ENCODE data around the gene DSP. TPM values are rescaled to one million over a fixed set of nuclear protein-coding genes. Genes with fewer than 3 reads are reported as not detected.

The DSP gene
- total and polyA plus RNA-seq, 2 experiments from 2014 or later: 16.8 to 43.7 TPM

DNA sequence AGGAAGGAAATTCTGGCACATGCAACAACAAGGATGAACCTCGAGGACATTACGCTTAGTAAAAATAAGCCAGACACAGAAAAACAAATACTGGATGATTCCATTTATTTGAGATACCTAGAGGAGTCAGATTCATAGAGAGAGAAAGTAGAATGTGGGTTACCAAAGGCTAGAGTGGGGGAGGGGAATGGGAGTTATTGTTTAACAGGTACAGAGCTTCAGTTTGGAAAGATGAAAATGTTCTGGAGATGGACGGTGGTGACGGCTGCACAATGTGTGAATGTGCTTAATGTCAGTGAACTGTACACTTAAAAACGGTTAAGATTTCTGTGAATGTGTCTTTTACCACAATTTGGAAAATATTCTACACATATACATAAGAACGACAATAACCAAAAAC, 33.9 kb upstream of the DSP start:
- H3K27me3 Mint-ChIP-seq (ENCODE audit: insufficient read depth, low read depth, poor library complexity): peaks cover 4% of the 10 kb centered on the region
- no peaks in the 10 kb centered on the region for H3K27me3 ChIP-seq (ENCODE audit: insufficient read depth)

More for the DNA sequence above, 33.9 kb upstream of the DSP start:
- Histone ChIP-seq H3K4me1 (ENCODE audit: insufficient read depth) (peaks cover 5% of the 10 kb centered on the region; the same call in 1 of the 2 replicates), H4K20me1 (replicated peaks; ENCODE audit: insufficient read depth) (no peaks in the 10 kb centered on the region), H3K36me3 (ENCODE audit: insufficient read depth) (no peaks in the 10 kb centered on the region), H3K79me2 (replicated peaks; ENCODE audit: insufficient read depth) (no peaks in the 10 kb centered on the region), H3K27ac (ENCODE audit: low read depth) (no peak overlapping the region), H3F3A (replicated peaks; ENCODE audit: low read depth) (no peaks in the 10 kb centered on the region), H2AFZ (no peak overlapping the region), H3K4me3 (no peak overlapping the region), H3K9me2 (ENCODE audit: insufficient read depth) (0 out of 2 replicates have a peak, but pooled peaks cover 2% of the 10 kb centered on the region), H3K4me2 (no peak overlapping the region)
- Mint-ChIP-seq H3K4me1 (peaks cover 18% of the 10 kb centered on the region), H3K9me3 (no peaks in the 10 kb centered on the region), H3K27ac (no peak overlapping the region), H3K36me3 (ENCODE audit: low read depth) (no peaks in the 10 kb centered on the region), H3K4me3 (no peak overlapping the region)
- DNase-seq (ENCODE audit: low spot score) (no peak), ATAC-seq (no peak)
- TF ChIP-seq, protein P1, sequence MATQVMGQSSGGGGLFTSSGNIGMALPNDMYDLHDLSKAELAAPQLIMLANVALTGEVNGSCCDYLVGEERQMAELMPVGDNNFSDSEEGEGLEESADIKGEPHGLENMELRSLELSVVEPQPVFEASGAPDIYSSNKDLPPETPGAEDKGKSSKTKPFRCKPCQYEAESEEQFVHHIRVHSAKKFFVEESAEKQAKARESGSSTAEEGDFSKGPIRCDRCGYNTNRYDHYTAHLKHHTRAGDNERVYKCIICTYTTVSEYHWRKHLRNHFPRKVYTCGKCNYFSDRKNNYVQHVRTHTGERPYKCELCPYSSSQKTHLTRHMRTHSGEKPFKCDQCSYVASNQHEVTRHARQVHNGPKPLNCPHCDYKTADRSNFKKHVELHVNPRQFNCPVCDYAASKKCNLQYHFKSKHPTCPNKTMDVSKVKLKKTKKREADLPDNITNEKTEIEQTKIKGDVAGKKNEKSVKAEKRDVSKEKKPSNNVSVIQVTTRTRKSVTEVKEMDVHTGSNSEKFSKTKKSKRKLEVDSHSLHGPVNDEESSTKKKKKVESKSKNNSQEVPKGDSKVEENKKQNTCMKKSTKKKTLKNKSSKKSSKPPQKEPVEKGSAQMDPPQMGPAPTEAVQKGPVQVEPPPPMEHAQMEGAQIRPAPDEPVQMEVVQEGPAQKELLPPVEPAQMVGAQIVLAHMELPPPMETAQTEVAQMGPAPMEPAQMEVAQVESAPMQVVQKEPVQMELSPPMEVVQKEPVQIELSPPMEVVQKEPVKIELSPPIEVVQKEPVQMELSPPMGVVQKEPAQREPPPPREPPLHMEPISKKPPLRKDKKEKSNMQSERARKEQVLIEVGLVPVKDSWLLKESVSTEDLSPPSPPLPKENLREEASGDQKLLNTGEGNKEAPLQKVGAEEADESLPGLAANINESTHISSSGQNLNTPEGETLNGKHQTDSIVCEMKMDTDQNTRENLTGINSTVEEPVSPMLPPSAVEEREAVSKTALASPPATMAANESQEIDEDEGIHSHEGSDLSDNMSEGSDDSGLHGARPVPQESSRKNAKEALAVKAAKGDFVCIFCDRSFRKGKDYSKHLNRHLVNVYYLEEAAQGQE (IDR thresholded peaks at IDR 0.05; ENCODE audit: unreplicated experiment): no peak
- TF ChIP-seq STAT1 (IDR thresholded peaks at IDR 0.05; ENCODE audit: unreplicated experiment) (no peak), JUNB (IDR thresholded peaks at IDR 0.05; ENCODE audit: unreplicated experiment) (no peak), NANOG (IDR thresholded peaks at IDR 0.05; ENCODE audit: borderline replicate concordance) (no peak), EZH2phosphoT487 (IDR thresholded peaks at IDR 0.05; ENCODE audit: unreplicated experiment) (no peak), EZH2 (IDR thresholded peaks at IDR 0.05; ENCODE audit: low read depth, unreplicated experiment) (no peak), ZNF114 (CRISPR knock-in tag; IDR thresholded peaks at IDR 0.05) (no peak), CREB1 (CRISPR knock-in tag; IDR thresholded peaks at IDR 0.05; ENCODE audit: low read depth) (no peak)
- TF ChIP-seq, protein P2, sequence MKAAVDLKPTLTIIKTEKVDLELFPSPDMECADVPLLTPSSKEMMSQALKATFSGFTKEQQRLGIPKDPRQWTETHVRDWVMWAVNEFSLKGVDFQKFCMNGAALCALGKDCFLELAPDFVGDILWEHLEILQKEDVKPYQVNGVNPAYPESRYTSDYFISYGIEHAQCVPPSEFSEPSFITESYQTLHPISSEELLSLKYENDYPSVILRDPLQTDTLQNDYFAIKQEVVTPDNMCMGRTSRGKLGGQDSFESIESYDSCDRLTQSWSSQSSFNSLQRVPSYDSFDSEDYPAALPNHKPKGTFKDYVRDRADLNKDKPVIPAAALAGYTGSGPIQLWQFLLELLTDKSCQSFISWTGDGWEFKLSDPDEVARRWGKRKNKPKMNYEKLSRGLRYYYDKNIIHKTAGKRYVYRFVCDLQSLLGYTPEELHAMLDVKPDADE (IDR thresholded peaks at IDR 0.05): no peak
- TF ChIP-seq, protein P3, sequence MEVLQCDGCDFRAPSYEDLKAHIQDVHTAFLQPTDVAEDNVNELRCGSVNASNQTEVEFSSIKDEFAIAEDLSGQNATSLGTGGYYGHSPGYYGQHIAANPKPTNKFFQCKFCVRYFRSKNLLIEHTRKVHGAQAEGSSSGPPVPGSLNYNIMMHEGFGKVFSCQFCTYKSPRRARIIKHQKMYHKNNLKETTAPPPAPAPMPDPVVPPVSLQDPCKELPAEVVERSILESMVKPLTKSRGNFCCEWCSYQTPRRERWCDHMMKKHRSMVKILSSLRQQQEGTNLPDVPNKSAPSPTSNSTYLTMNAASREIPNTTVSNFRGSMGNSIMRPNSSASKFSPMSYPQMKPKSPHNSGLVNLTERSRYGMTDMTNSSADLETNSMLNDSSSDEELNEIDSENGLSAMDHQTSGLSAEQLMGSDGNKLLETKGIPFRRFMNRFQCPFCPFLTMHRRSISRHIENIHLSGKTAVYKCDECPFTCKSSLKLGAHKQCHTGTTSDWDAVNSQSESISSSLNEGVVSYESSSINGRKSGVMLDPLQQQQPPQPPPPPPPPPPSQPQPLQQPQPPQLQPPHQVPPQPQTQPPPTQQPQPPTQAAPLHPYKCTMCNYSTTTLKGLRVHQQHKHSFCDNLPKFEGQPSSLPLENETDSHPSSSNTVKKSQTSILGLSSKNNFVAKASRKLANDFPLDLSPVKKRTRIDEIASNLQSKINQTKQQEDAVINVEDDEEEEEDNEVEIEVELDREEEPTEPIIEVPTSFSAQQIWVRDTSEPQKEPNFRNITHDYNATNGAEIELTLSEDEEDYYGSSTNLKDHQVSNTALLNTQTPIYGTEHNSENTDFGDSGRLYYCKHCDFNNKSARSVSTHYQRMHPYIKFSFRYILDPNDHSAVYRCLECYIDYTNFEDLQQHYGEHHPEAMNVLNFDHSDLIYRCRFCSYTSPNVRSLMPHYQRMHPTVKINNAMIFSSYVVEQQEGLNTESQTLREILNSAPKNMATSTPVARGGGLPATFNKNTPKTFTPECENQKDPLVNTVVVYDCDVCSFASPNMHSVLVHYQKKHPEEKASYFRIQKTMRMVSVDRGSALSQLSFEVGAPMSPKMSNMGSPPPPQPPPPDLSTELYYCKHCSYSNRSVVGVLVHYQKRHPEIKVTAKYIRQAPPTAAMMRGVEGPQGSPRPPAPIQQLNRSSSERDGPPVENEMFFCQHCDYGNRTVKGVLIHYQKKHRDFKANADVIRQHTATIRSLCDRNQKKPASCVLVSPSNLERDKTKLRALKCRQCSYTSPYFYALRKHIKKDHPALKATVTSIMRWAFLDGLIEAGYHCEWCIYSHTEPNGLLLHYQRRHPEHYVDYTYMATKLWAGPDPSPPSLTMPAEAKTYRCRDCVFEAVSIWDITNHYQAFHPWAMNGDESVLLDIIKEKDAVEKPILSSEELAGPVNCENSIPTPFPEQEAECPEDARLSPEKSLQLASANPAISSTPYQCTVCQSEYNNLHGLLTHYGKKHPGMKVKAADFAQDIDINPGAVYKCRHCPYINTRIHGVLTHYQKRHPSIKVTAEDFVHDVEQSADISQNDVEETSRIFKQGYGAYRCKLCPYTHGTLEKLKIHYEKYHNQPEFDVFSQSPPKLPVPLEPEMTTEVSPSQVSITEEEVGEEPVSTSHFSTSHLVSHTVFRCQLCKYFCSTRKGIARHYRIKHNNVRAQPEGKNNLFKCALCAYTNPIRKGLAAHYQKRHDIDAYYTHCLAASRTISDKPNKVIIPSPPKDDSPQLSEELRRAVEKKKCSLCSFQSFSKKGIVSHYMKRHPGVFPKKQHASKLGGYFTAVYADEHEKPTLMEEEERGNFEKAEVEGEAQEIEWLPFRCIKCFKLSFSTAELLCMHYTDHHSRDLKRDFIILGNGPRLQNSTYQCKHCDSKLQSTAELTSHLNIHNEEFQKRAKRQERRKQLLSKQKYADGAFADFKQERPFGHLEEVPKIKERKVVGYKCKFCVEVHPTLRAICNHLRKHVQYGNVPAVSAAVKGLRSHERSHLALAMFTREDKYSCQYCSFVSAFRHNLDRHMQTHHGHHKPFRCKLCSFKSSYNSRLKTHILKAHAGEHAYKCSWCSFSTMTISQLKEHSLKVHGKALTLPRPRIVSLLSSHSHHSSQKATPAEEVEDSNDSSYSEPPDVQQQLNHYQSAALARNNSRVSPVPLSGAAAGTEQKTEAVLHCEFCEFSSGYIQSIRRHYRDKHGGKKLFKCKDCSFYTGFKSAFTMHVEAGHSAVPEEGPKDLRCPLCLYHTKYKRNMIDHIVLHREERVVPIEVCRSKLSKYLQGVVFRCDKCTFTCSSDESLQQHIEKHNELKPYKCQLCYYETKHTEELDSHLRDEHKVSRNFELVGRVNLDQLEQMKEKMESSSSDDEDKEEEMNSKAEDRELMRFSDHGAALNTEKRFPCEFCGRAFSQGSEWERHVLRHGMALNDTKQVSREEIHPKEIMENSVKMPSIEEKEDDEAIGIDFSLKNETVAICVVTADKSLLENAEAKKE (CRISPR knock-in tag; IDR thresholded peaks at IDR 0.05): no peak

Measured in GM23338 (cell line).